GM12878 (cell line): ENCODE results near the gene KCNN1.

Experiments used
- CTCF ChIP-seq, 3 experiments: IDR thresholded peaks in 2 of 3; conservative IDR thresholded peaks in 1 of 3; 2 replicates each; pipeline ENCODE4 v1.5.1; 2011; ENCODE audit warnings: low read depth in 3 of 3, low read length in 3 of 3, mild to moderate bottlenecking in 3 of 3, control low read depth in 2 of 3, moderate library complexity in 2 of 3, inconsistent platforms in 1 of 3, mixed read lengths in 1 of 3; ENCODE audit not compliant: control insufficient read depth in 2 of 3, insufficient read depth in 1 of 3; ENCODE audit errors: extremely low read depth in 1 of 3
- EZH2 ChIP-seq: IDR thresholded peaks from 2 replicates; pipeline ENCODE4 v1.6.1; 2012; ENCODE audit warnings: low read depth, mild to moderate bottlenecking, control low read depth, inconsistent platforms, low read length, borderline replicate concordance; ENCODE audit not compliant: control insufficient read depth
- MAX ChIP-seq: IDR thresholded peaks from 2 replicates; pipeline ENCODE4 v1.6.1; 2012; ENCODE audit warnings: low read depth, low read length, improper control_type of control experiment
- NBN ChIP-seq: fragments of 450-650 bp; IDR thresholded peaks from 2 replicates; pipeline ENCODE4 v1.6.1; 2016
- POLR2A ChIP-seq: IDR thresholded peaks from 2 replicates; pipeline ENCODE4 v1.6.1; 2011; ENCODE audit warnings: low read depth, mild to moderate bottlenecking, low read length
- POU2F2 ChIP-seq: IDR thresholded peaks from 3 replicates; pipeline ENCODE4 v1.6.1; 2011; ENCODE audit warnings: low read depth, mild to moderate bottlenecking, low read length, borderline replicate concordance
- PRDM15 ChIP-seq: fragments of 450-650 bp; formaldehyde crosslinking; IDR thresholded peaks from 2 replicates; pipeline ENCODE4 v1.4.0; 2020; ENCODE audit warnings: mild to moderate bottlenecking, moderate library complexity
- SMC3 ChIP-seq: IDR thresholded peaks from 2 replicates; pipeline ENCODE4 v1.6.1; 2011; ENCODE audit warnings: low read length, improper control_type of control experiment, borderline replicate concordance
- SP1 ChIP-seq: IDR thresholded peaks from one replicate; pipeline ENCODE4 v1.6.1; 2011; ENCODE audit warnings: low read depth, low read length
- ZBTB40 ChIP-seq: fragments of 450-650 bp; IDR thresholded peaks from 2 replicates; pipeline ENCODE4 v1.6.1; 2016; ENCODE audit warnings: mild to moderate bottlenecking, moderate library complexity, borderline replicate concordance

- TF ChIP-seq ZBTB40 (no peak), CTCF (IDR thresholded peaks at IDR 0.05 in 2 of 3, conservative IDR thresholded peaks at IDR 0.05 in 1 of 3; ENCODE audit: control insufficient read depth in 2 of 3, extremely low read depth in 1 of 3, insufficient read depth in 1 of 3, low read depth in 3 of 3, low read length in 3 of 3) (no peak), POU2F2 (no peak), NBN (no peak), SP1 (peak; percentile 40), EZH2 (no peak), PRDM15 (CRISPR knock-in tag) (no peak), MAX (no peak; the same call in 1 of the 2 replicates), SMC3 (no peak), POLR2A (no peak; the same call in 1 of the 2 replicates)
These were observed 18.9 kb upstream of the KCNN1 start for GRCh38 chr19:17947815-17948513.
